IPS DF 4.7 (cell line): ENCODE measurements around the gene KLF6.
"Not testable (repeated sequence)": the region's sequence is repeated elsewhere in the genome, so short reads cannot be mapped to it uniquely, and the experiment has no call there.

Experiments
- DNase-seq: peaks from one replicate; pipeline ENCODE4 v3.0.0-alpha.2; 2013; ENCODE audit warnings: low spot score; ENCODE audit errors: extremely low read depth

KLF6 gene

GRCh38 chr10:3757250-3757637 lies 27.8 kb downstream of the KLF6 start:
- no peak for DNase-seq

- no peak for DNase-seq
Observed at GRCh38 chr10:3756360-3756740, 28.7 kb downstream of the KLF6 start.

GRCh38 chr10:3755440-3756359 lies 29.3 kb downstream of the KLF6 start:
- DNase-seq: no peak

- DNase-seq: no peak
Observed at GRCh38 chr10:3754727-3755439, 30.1 kb downstream of the KLF6 start.

DNA sequence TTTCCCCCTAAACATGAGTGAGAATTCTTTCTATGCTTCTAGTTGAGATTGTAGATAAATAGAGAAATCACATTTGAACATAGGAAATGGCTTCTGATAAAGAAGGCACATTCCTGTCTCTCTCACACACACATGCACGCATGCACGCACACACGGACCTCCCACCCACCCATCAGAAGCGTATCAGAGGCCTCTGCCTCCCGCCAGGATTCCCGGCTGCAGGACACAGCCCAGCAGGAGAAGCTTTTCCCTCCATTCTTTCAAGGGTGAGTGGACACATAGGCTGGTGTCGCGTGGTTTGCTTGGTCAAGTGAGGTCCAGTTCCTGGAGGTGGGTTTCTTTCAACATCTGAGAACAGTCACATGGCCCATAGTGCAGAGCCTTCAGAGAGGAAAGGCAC lies 34.2 kb downstream of the KLF6 start:
- no peak for DNase-seq

DNA sequence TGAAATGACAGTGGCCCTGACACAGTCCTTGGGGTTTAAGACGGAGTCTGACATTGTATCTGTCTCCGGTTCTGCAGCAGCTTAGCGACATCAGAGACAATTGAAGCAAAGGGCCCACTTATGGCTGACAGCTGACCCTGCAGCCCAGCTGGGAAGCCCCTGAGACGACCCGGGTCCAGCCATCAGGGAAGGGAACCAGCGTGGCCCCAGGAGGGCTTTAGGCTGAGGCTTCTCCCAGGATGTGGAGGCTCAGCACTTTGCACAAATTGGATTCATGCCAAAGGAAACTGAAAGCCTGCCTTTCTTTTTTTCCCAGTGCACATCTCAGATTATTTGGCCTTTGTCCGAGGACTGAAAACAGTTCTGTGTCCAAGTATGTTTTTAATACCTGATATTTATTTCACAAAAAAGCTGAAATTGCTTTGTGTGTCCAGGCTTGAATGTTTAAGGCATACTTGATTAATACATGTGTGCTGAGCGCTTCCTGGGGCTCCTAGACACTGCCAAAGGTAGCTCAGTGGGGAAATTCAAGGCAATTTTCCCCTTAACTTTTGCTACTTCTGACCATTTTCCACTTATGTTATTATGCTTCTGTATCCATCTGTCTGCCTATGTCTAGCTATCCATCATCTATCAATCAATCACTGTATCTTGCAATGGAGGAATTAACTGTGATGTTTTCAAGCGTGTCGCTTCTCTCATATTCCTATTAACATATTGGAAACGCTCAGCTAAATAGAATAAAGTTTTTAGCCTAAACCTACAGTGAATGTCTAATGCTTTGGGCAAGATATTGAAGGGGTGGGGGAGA lies 34.8 kb downstream of the KLF6 start:
- no peak for DNase-seq

GRCh38 chr10:3749600-3749999 lies 35.4 kb downstream of the KLF6 start:
- DNase-seq: no peak

DNA sequence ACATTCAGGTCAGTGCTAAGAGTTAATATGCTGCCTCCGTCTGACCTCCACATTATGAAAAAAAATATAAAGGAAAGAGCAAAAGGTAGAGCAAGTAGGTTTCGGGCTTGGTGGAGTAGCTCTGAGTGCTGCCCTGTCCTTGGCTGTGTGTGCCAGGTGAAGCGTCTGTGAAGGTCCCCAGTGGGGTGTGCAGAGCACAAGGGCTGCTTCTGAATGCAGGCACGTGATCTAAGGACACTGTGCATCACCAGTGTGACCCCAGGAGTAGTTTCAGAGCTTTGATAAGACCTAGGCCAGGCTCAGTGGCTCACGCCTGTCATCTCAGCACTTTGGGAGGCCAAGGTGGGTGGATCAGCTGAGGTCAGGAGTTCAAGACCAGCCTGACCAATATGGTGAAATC lies 36.0 kb downstream of the KLF6 start:
- no peak for DNase-seq

GRCh38 chr10:3748484-3748883 lies 36.5 kb downstream of the KLF6 start:
- no peak for DNase-seq

DNA sequence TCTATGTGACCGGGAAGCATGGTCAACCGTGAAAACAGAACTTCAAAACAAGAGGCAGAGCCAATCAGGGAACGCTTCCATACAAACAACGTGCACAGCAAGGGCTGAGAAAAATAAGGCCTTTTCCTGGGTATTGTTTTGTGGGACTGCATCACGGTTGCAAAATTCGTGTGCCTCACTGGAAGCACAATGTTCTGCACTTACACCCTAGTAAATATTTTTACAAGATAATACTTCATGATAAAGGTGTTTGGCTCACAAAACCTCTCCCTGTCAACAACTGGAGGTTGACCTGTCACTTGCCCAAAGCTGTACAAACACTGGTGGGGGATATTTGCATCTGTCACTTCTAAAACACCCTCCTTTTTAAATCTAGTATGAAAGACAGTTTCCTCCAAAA lies 37.0 kb downstream of the KLF6 start:
- DNase-seq: no peak

GRCh38 chr10:3747248-3747960 lies 37.6 kb downstream of the KLF6 start:
- no peak for DNase-seq

GRCh38 chr10:3746634-3747033 lies 38.4 kb downstream of the KLF6 start:
- no peak for DNase-seq

DNA sequence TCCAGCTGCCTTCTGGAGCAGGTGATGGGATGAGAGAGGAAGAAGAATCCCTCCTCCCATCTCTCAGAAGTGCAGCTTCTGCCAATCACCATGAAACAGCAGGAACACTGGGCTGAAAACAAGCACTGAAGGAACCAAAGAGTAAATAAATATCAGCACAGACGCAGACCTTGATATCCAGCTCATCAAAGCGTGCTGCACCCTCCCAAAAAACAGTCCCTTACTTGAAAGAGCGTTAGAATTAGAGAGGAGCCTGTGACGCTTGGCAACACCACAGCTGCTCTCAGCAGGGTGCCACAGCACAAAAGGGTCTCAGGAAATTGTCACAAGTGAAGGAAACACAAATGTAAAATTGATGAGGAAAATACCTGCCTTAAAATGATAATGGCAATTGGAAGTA lies 39.5 kb downstream of the KLF6 start:
- no peak for DNase-seq

DNA sequence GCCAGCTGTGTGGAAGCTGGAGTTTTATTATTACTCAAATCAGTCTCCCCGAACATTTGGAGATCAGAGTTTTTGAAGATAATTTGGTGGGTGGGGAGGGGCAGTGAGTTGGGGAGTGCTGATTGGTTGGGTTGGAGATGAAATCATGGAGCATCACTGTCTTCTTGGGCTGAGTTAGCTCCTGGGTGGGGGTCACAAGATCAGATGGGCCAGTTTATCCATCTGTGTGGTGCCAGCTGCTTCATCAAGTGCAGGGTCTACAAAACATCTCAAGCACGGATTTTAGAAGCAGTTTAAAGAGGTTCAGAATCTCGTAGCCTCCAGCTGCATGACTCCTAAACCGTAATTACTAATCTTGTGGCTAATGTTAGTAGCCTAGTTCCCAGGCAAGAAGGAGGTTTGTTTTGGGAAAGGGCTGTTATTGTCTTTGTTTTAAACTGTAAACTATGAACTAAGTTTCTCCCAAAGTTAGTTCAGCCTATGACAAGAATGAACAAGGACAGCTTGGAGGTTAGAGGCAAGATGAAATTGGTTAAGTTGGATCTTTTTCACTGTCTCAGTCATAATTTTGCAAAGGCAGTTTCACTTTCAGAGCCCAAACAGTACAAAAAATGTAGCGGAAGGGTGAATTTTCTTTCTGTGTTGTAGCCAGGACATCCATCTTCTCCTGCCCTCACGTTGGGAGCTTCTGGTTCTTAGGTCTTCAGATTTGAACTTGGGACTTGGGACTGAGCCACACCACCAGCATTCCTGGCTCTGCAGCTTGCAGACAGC lies 43.1 kb downstream of the KLF6 start:
- no peak for DNase-seq

GRCh38 chr10:3740157-3740871 lies 44.7 kb downstream of the KLF6 start:
- no peak for DNase-seq

GRCh38 chr10:3738855-3739350 lies 46.1 kb downstream of the KLF6 start:
- no peak for DNase-seq

DNA sequence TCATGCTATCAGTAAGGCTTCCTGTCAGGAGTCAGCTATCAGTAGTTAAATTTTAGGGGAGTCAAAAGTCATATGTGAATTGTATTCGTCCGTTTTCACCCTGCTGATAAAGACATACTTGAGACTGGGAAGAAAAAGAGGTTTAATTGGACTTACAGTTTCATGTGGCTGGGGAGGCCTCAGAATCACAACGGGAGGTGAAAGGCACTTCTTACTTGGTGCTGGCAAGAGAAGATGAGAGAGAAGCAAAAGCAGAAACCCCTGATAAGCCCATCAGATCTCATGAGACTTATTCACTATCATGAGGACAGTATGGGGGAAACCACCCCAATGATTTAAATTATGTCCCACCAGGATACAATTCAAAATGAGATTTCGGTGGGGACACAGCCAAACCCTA lies 47.1 kb downstream of the KLF6 start:
- DNase-seq: no peak

DNA sequence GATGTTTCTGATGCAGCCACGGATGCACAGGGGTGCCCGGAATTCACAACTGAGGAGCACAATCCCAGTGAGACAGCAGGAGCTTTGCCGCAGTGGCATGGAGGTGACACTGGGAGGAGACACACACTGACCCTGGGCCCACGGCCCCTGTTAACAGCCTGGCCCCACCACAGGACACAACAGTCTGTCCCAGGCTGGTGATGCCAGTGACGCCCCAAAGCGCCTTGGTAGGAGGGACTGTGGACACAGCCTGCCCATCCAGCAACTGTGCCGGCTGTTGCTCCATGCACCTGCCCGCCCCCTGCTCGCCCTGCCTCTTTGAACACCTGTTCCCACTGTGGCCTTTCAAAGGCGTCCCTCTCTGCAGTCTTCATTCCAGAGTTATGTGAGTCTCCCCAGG lies 49.8 kb downstream of the KLF6 start:
- DNase-seq: no peak

DNA sequence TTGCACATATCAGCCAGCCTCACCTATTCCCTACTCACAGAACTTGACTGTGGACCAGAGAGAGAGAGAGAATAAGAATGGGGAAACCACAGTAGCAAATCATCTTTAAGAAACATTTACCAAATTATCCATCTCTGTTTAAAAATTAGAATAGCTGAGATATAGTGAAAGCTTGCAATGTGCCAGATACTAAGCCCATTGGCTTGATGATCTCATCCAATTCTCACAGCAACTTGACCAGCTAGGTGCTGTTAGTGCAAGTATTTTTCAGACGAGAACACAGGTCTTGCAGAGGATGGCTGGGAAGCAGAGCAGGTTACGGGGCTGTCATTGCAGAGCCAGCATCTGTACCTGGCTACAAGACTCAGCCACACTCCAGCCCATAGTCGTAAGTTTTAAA lies 50.9 kb downstream of the KLF6 start:
- DNase-seq: no peak

DNA sequence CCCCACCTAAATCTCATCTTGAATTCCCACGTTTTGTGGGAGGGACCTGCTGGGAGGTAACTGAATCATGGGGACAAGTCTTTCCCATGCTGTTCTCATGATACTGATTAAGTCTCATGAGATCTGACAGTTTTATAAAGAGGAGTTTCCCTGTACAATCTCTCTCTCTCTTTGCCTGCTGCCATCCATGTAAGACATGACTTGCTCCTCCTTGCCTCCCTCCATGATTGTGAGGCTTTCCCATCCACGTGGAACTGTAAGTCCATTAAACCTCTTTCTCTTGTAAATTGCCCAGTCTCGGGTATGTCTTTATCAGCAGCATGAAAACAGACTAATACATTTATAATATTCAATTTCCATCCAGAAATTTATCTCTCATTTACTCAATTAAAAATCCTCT lies 52.8 kb downstream of the KLF6 start:
- not testable (repeated sequence) for DNase-seq
